ENCODE measurements around the gene JAML.

GRCh38 chr11:118199135-118199534, 25.7 kb downstream of the JAML start:
- no peak for TF ChIP-seq CTCF (IDR thresholded peaks at IDR 0.05)
- no peak for TF ChIP-seq POLR2A (IDR thresholded peaks at IDR 0.05)

Data from heart left ventricle (tissue), 13 donors.